ENCODE results near the gene GALNT3.

GALNT3 gene

DNA sequence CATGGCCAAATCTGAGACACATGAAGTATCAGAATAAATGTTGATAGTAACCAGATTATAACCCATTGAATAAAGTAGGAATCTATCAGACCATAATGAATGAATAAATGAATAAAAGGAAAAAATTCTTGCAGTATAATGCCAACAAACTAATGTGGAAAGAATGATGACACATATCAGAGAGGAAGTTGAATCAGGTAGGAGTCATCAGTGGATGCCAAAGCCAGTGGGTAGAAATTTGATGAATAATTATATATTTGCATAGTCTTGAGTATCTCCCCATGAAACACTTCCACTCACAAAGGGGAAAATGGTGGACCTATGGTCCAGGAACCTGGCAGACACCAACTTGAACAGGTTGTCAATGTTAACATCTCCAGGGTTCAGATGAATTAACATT lies 68.6 kb downstream of the GALNT3 start:
- DNase-seq (ENCODE audit: low read depth in 2 of 2), result no peak

DNA sequence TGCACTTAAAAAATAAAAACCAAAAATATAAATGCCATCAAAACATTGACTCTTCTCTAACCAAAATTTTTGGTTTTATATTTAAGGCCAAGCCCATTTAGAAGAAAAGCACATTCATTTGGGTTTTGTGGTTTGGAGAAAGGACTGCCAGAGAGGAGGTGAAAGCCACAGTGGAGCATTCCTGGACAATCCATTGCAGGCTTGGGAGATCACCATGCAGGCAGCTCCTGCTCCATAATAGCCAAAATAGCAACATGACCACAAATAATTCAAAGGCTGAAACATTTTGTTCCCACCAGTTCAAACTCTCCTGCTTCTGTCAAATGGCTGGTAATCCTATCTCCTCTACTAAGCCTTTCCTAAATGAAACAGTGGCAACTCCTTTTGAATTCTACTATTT lies 73.5 kb downstream of the GALNT3 start:
- DNase-seq (ENCODE audit: low read depth in 2 of 2), result no peak

DNA sequence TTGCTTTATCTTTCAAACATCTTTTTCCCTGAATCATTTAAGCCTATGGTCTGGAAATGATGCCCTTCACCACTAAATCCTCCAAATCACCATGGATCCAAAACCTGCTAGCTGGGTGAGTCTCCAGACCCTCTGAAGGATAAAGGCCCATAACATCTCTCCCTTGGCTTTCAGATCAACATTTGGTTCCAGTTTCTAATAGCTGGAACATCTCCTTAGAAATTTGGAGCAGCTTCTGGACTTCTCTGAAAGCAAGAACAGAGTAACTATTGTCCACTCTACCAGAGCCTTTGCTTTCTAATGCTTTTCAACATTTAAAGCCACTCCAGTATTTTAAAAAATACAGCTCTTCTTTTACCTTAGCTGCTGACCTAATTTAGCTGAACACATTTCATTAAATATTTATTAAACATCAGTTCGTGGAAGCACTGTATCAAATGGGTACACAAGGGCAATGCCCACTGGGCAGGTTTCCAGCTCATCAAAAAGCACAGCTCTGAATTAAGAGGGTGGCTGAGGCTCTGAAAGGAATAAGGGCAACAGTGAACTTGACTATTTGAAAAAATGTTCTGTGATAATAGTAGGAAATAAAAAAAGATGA lies 75.3 kb downstream of the GALNT3 start:
- no peak for DNase-seq (ENCODE audit: low read depth in 2 of 2)

DNA sequence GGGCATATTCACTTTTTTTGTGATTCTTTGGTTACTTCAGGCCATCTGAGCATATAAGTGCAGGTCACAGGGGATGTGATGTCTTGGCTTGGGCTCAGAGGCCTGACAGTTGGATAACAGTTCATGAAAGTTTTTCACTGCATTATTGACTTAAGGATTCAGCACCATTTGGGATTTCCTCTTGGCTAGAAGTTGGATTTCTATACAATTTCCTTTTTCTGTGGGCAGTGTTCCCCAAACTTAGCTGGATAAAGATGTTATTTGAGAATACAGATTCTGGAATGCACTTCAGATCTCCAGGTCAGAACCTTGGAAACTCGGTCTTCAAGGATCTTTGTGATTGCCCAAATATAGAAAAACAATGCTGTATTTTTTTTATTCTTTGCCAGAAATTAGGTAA lies 78.0 kb downstream of the GALNT3 start:
- DNase-seq (ENCODE audit: low read depth in 2 of 2), result no peak

DNA sequence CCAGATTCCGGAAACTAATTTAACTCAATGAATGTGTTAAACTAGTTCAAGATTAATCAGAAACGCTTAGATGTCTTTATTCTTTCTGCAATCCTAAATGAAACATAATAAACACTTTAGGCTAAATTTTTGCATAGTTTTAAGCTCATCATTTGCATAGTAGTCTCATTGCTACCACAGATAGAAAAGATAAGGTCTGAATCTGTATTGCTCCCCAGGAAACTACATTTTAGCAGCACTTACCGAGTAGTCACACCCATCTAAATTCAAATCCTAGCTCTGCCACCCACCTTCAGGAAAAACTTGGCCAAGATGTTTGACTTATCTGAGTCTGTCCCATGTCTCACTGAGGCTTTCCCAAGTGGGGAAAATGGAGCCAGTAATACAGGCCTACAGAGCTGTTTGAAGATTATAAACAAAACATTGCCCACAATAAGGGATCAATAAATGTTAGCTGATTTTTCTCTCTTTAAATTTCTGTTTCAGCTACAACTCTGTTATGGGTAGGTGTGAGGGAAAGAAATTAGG lies 87.0 kb downstream of the GALNT3 start:
- no peak for DNase-seq (ENCODE audit: low read depth in 2 of 2)

DNA sequence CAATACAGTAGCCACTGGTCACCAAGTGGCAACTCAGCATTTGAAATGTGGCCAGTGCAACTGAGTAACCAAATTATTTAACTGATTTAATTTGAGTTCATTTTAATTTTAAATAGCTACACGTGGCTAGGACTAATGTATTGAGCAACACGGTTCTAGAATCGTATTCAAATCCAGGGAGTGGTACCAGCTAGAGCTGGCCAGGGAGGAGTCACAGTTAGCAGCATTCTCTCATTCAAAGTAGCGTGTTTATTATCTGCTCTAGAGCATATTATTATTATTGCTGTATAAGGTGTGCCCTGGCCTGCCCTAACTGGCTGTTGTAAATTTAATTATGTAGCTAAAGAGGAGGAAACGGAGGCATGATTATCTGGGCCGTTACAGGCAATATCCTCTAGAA lies 92.9 kb downstream of the GALNT3 start:
- no peak for DNase-seq (ENCODE audit: low read depth in 2 of 2)

DNA sequence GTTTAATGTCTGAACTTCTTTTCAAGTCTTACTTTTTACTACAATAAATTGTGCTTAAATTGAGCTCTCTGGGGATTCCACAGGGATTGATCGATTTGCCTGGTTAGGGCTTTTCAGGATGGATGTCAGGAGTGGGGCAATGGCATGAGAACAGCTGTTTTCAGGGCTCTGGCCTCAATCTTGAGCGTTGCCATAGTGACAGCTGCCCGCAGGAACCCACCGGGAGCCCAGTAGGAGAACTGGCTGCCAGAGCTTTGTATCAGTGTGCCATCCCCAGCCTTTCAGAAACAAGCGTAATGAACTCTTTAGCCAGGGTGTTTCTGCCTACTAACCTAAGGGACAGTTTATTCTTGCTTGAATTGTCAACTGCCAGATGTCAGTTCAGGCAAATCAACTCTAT lies 93.5 kb downstream of the GALNT3 start:
- no peak for DNase-seq (ENCODE audit: low read depth in 2 of 2)

DNA sequence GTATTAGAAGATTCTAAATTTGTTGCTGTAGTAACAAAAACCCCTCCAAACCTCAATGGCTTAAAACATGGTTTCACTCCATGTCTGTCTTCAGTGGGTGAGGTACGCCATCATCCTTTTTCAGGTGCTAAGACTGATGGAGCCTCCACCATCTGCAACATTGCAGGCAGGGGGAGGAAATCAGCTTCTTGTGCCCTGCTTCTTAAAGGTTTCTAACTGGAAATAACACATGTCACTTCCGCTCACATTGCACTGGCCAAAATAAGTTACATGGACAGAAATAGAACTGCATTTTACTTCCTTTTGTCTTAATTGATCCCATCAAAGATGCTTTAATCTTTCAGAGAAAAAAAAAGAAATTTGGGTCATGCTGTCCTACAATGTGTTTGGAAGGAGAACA lies 94.1 kb downstream of the GALNT3 start:
- DNase-seq (ENCODE audit: low read depth in 2 of 2), result no peak

DNA sequence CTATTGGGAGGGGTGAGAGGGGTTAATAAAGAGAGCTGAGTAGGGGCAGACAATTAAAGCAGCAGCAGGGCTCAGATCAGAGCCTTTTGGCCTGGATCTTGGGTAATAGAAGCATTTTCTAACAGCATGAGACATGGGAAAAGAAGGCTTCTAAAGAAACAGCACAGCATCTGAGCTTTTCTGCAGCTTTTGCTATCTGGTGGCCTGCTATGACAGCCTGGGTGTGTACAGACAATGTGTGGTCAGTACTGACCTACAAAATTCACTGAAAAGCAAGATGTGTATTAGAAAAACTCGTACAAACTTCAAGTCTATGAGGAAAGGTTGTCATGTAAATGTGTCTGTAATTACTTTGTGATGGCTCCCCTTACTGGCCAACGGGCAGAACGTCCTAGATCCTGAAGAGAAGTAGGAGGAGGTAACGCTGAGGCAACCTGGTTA lies 95.6 kb downstream of the GALNT3 start:
- no peak for DNase-seq (ENCODE audit: low read depth in 2 of 2)

DNA sequence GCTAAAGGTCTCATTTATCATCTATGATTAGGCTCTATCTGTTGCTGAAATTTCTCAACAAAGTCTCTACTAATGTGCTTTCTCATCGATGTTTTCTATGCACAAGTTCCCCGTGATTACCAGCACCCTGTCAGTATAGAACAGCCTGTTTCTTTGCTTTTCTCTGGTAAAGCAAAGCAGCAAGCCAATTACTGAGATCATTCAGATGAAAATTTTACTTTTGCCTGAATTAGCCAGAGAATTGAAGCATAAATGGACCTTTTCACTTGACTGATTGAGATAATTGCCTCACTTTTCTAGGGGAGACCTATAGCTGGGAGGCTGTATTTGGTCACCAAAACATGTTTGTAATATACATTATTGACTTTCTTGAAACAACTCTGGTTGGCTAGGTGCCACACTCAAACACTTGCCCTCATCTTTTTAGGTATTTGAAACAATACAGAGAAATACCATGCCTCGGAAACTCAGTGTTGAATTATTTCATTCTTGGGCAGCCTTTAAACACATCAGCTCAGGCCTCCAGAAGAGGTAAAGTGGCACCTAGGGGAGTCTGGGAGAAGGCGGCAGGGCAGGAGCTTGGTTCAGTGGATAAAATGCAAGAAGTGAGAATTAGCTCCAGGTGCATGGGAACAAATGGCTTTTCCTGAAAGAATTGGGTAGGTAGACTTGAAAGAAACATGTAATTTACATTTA lies 96.2 kb downstream of the GALNT3 start:
- DNase-seq (ENCODE audit: low read depth in 2 of 2), result no peak
